ENCODE results near the gene GIT1. TPM values are rescaled to one million over a fixed set of nuclear protein-coding genes. Genes with fewer than 3 reads are reported as not detected.

The GIT1 gene
- total RNA-seq, 2 donors from 2014 or later, result 45.4 to 48.3 TPM

DNA sequence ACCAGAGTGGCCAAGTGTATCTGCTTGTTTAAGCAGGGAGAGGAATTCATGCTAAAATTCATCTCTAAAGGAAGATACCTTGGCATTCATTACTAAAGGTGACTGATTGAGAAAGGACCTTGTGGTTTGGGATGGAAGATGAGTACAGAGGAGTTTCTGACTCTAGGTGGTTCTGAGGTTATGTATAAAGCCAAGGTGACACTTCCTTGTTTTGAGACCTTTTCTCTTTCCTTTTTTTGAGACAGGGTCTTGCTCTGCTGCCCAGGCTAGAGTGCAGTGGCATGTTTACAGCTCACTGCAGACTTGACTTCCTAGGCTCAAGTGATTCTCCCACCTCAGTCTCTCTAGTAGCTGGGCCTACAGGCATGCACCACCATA lies 31.7 kb downstream of the GIT1 start:
- no peaks in the 10 kb centered on the region for H3K27me3 Mint-ChIP-seq
- ATAC-seq, result no peak
- DNase-seq, result no peak
- H3K36me3 Mint-ChIP-seq (ENCODE audit: low read depth), result no peaks in the 10 kb centered on the region
- H3K9me3 ChIP-seq (ENCODE audit: control insufficient read depth, low read length, poor library complexity, severe bottlenecking), result no peaks in the 10 kb centered on the region
- no peak overlapping the region for H3K4me3 Mint-ChIP-seq
- H3K27ac Mint-ChIP-seq, result no peak overlapping the region
- H3K4me1 Mint-ChIP-seq, result peaks cover 21% of the 10 kb centered on the region

DNA sequence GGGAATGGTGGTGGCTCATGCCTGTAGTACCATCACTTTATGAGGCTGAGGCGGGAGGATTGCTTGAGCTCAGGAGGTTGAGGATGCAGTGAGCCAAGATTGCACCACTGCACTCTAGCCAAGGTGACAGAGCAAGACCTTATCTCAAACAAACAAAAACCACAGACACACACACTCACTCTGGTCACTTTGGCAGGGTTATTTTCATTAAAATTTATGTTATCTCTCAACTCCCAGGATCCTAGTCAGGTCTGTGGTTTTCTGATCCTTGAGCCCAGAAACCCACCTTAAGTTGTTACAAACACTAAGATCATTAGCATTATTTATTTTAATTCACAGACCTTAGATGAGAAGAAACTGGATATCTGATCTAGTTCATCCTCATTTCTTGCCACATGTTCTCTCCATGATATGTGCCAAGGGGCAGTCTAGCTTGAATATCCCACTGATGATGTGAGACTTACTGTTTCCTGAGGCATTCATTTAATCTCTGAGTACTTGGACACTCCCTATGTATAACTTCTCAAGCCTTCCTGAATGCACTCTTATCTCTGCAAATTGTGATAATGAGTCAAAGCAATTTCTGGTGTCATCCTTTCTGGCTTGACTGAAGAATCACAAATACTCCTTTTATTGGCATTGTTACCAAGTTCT lies 32.2 kb downstream of the GIT1 start:
- Mint-ChIP-seq H3K36me3 (ENCODE audit: low read depth) (no peaks in the 10 kb centered on the region), H3K4me3 (no peak overlapping the region), H3K27me3 (no peaks in the 10 kb centered on the region), H3K27ac (no peak overlapping the region), H3K4me1 (peaks cover 18% of the 10 kb centered on the region)
- ATAC-seq (no peak), DNase-seq (no peak)
- no peaks in the 10 kb centered on the region for H3K9me3 ChIP-seq (ENCODE audit: control insufficient read depth, low read length, poor library complexity, severe bottlenecking)

DNA sequence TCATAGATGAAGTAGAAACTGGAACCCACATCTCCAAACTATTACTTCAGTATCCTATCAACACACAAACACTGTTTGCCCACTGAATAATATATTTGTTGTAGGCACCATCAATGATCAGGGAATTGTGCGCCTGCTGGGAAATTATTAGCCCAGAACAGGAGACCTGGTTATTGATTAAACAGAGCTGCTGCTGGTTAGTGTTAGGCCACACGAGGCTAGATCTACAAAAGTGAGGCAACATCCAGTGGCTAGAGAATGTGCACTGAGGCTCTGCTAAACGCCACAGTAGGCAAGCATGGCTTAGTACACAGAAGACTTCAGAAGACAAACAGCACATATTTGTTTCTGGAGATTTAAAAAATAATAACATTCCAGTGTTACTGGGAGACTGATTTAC lies 33.6 kb downstream of the GIT1 start:
- Mint-ChIP-seq H3K4me1 (peaks cover 12% of the 10 kb centered on the region), H3K4me3 (no peak overlapping the region), H3K36me3 (ENCODE audit: low read depth) (no peaks in the 10 kb centered on the region), H3K27ac (no peak overlapping the region), H3K27me3 (no peaks in the 10 kb centered on the region)
- H3K9me3 ChIP-seq (ENCODE audit: control insufficient read depth, low read length, poor library complexity, severe bottlenecking), result no peaks in the 10 kb centered on the region
- DNase-seq (no peak), ATAC-seq (no peak)

DNA sequence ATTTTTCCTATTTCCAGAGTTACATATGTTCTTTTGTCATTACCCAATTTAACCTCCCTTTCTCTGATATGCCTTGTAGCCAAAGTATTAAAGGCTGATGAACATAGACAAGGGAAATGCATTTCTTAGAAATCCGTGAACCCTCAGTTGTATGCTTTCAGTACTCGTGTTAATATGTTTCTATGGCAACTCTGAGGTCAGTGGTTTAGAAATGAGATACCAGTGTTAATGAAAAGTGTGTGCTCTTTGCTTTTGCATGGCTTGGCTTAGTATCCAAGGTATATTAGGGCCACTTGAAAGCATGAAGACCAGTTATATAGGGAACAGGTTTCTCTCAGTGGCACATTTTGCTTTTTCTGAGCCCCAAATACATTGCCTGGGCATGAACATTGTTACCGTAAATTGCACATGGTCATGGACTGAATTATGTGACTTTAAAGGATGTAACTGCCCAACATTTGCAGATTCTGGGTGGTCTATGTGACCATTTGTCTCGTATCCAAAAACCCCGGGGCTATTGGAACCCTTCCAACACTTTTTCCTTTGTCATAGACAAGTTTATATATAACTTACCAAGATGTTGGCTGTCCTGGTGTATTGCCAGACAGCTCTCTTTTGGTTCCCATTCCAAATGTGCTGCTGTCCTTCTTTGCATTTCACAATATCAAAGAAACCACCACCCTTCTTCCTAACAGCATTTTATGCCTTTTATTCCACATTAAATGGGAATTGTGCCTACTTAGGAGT lies 40.1 kb downstream of the GIT1 start:
- ATAC-seq, result peak; percentile 41
- no peak for DNase-seq
- Mint-ChIP-seq H3K4me3 (no peak overlapping the region), H3K4me1 (peaks cover 15% of the 10 kb centered on the region), H3K27ac (peak overlapping the region; percentile 37), H3K27me3 (no peaks in the 10 kb centered on the region), H3K36me3 (ENCODE audit: low read depth) (no peaks in the 10 kb centered on the region)
- no peaks in the 10 kb centered on the region for H3K9me3 ChIP-seq (ENCODE audit: control insufficient read depth, low read length, poor library complexity, severe bottlenecking)

DNA sequence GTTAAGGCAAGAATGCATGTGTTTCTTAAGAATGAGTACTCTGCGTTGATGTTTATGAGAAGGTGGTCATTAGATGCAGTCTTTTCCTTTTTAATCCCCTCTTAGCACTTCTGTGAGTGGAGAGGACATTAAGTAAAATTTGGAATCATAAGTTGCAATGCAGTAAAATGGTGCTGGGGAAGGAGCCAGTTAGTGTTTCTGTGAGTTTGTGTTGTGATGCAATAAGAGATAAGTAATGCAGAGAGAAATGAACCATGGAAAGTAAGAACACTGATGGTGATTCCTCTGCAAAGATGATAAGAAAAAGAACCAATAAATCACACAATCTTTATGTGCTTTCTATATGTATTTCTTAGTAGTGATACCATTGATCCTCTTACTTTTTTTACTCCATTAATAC lies 42.6 kb downstream of the GIT1 start:
- Mint-ChIP-seq H3K4me1 (peaks cover 15% of the 10 kb centered on the region), H3K36me3 (ENCODE audit: low read depth) (peaks cover 2% of the 10 kb centered on the region), H3K27ac (no peak overlapping the region), H3K4me3 (no peak overlapping the region), H3K27me3 (no peaks in the 10 kb centered on the region)
- no peak for ATAC-seq
- no peak for DNase-seq
- H3K9me3 ChIP-seq (ENCODE audit: control insufficient read depth, low read length, poor library complexity, severe bottlenecking), result no peaks in the 10 kb centered on the region

DNA sequence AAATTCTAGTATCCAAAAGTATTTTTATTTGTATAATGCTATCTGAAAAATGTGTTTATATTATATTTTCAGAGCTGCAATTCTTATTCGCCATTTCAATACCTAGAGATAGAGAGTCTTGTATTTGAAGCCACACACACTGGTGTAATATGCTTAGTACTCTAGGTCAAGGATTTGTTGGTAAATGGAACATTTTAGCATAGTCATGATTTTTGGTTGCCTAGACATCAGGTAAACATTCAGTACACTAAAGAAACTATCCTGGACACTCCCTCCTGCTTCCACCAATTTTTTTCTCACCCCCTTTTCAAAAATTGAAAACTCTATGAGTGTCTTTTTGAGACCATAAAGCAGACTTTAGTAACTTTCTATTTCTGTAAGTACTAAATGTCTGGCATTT lies 43.4 kb downstream of the GIT1 start:
- DNase-seq (no peak), ATAC-seq (no peak)
- Mint-ChIP-seq H3K27me3 (no peaks in the 10 kb centered on the region), H3K36me3 (ENCODE audit: low read depth) (peaks cover 2% of the 10 kb centered on the region), H3K27ac (no peak overlapping the region), H3K4me1 (peaks cover 15% of the 10 kb centered on the region), H3K4me3 (no peak overlapping the region)
- H3K9me3 ChIP-seq (ENCODE audit: control insufficient read depth, low read length, poor library complexity, severe bottlenecking), result no peaks in the 10 kb centered on the region

DNA sequence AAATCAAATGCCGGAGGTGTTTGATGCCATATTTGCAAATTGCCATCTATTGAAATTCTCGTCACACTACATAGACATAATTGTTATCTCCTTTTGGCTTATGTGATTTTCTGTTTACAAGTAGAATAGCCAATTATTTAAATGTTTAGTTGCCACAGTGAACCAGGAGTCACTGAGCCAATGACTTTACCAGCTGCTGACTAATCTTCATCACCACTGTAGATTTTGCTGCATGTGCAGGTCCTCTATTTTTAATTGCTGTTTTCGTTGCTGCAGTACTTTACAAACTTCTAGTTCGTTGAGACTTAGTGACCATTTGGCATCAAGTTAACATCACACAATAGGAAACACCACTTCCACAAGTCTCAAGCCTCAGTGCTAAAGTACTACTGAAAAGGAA lies 45.4 kb downstream of the GIT1 start:
- H3K4me3 Mint-ChIP-seq, result no peak overlapping the region
- no peaks in the 10 kb centered on the region for H3K9me3 ChIP-seq (ENCODE audit: control insufficient read depth, low read length, poor library complexity, severe bottlenecking)
- ATAC-seq, result no peak
- peaks cover 2% of the 10 kb centered on the region for H3K36me3 Mint-ChIP-seq (ENCODE audit: low read depth)
- no peak for DNase-seq
- peaks cover 7% of the 10 kb centered on the region for H3K4me1 Mint-ChIP-seq
- no peak overlapping the region for H3K27ac Mint-ChIP-seq
- no peaks in the 10 kb centered on the region for H3K27me3 Mint-ChIP-seq

DNA sequence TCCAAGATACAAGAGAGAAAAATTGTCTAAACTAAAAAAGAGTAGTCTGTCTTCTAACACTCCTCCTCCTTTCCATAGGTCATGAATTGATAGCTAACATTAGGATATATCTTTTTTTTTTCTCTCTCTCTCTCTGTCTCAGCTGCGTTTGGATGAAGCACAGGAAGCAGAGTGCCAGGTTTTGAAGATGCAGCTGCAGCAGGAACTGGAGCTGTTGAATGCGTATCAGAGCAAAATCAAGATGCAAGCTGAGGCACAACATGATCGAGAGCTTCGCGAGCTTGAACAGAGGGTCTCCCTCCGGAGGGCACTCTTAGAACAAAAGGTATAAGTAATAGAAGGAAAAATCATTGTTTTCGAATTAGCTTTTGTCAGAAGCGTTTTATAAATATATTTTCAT lies 55.5 kb downstream of the GIT1 start:
- Mint-ChIP-seq H3K4me1 (no peaks in the 10 kb centered on the region), H3K27me3 (no peaks in the 10 kb centered on the region), H3K27ac (peak overlapping the region; percentile 9), H3K36me3 (ENCODE audit: low read depth) (peaks cover 7% of the 10 kb centered on the region), H3K4me3 (no peak overlapping the region)
- DNase-seq (no peak), ATAC-seq (no peak)
- H3K9me3 ChIP-seq (ENCODE audit: control insufficient read depth, low read length, poor library complexity, severe bottlenecking), result no peaks in the 10 kb centered on the region

DNA sequence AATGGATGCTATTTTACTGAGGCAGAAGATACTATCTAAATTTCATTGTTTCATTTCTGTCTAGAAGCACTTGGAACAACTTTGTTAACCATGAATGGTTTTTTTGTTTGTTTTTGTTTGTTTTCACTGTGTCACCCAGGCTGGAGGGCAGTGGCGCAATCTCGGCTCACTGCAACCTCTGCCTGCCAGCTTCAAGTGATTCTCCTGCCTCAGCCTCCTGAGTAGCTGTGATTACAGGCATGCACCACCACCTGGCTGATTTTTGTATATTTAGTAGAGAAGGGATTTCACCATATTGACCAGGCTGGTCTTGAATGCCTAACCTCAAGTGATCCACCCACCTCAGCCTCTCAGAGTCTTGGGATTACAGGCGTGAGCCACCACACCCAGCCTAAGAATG lies 63.1 kb downstream of the GIT1 start:
- DNase-seq (no peak), ATAC-seq (no peak)
- H3K27me3 Mint-ChIP-seq, result no peaks in the 10 kb centered on the region
- H3K4me1 Mint-ChIP-seq, result no peaks in the 10 kb centered on the region
- peaks cover 5% of the 10 kb centered on the region for H3K36me3 Mint-ChIP-seq (ENCODE audit: low read depth)
- H3K27ac Mint-ChIP-seq, result no peak overlapping the region
- H3K9me3 ChIP-seq (ENCODE audit: control insufficient read depth, low read length, poor library complexity, severe bottlenecking), result no peaks in the 10 kb centered on the region
- no peak overlapping the region for H3K4me3 Mint-ChIP-seq

DNA sequence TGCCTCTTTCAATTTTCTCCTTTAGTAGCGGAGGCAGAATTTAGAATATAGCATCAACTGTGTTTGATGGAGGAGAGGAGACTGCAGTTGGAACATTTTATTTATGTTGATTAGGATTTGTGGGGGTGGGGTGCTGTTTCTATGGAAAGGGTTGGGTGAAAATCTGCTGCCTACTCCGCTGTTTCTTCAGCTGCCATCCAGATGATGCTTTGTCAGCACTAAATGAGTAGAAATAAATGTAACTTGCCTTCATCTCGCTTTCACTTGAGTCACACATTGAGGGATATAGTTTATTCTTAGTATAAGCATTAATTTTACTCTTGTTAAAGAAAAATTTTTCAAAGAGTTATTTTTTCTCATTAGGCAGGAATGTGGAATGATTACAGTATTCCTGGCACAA lies 64.8 kb downstream of the GIT1 start:
- no peaks in the 10 kb centered on the region for H3K27me3 Mint-ChIP-seq
- H3K36me3 Mint-ChIP-seq (ENCODE audit: low read depth), result no peaks in the 10 kb centered on the region
- no peak for ATAC-seq
- no peak overlapping the region for H3K4me3 Mint-ChIP-seq
- no peaks in the 10 kb centered on the region for H3K9me3 ChIP-seq (ENCODE audit: control insufficient read depth, low read length, poor library complexity, severe bottlenecking)
- H3K27ac Mint-ChIP-seq, result peak overlapping the region; percentile 54
- DNase-seq, result no peak
- H3K4me1 Mint-ChIP-seq, result no peaks in the 10 kb centered on the region

Other genes starting within 250 kb of the GIT1 start
- 10 to 100 TPM; 54.3 to 58.2 TPM for gene TAOK1, start 199.3 kb downstream of the GIT1 start, total RNA-seq
- gene ABHD15, start 22.6 kb downstream of the GIT1 start, total RNA-seq, result 10 to 100 TPM; 14.2 to 15.6 TPM
- 10 to 100 TPM; 92.2 to 98.6 TPM for gene TP53I13, start 20.9 kb downstream of the GIT1 start, total RNA-seq
- 1 to 10 TPM; 5.9 to 7.9 TPM for gene ANKRD13B, start 3.5 kb upstream of the GIT1 start, total RNA-seq
- gene CORO6, start 33.3 kb upstream of the GIT1 start, total RNA-seq, result 1 to 10 TPM; 1.7 to 2.6 TPM